Keratinocyte (primary cell): ENCODE data around the gene CHST8. TPM values are rescaled to one million over a fixed set of nuclear protein-coding genes. Genes with fewer than 3 reads are reported as not detected.

ENCODE experiments used
- DNase-seq: peaks from one replicate; pipeline ENCODE4 v3.0.0-alpha.2; 2011; ENCODE audit warnings: low read depth, missing footprints, low spot score
- FAIRE-seq: peaks from 2 replicates; lab custom pipeline; 2011; peaks lifted over from hg19 to GRCh38; lab: Jason Lieb, UNC
- H2AFZ ChIP-seq: 2 replicates; pipeline ENCODE4 v1.6.0; 2012; ENCODE audit warnings: low read length, control low read depth, inconsistent platforms; ENCODE audit not compliant: control insufficient read depth
- H3K27ac ChIP-seq: 2 replicates; pipeline ENCODE4 v1.5.1; 2011; ENCODE audit warnings: low read length; ENCODE audit not compliant: control insufficient read depth, insufficient read depth
- H3K27me3 ChIP-seq: 3 replicates; pipeline ENCODE4 v1.6.0; 2011; ENCODE audit warnings: low read length; ENCODE audit not compliant: control insufficient read depth, insufficient read depth; ENCODE audit errors: extremely low read depth
- H3K36me3 ChIP-seq, 2 experiments: 2 replicates in 1 of 2; 3 replicates in 1 of 2; pipeline ENCODE4 v1.5.1; 2011; ENCODE audit warnings: low read length in 2 of 2, mild to moderate bottlenecking in 1 of 2; ENCODE audit not compliant: control insufficient read depth in 2 of 2, insufficient read depth in 2 of 2; ENCODE audit errors: extremely low read depth in 1 of 2
- H3K4me1 ChIP-seq: 3 replicates; pipeline ENCODE4 v1.5.1; 2011; ENCODE audit warnings: low read length; ENCODE audit not compliant: control insufficient read depth, insufficient read depth; ENCODE audit errors: extremely low read depth
- H3K4me2 ChIP-seq: 3 replicates; pipeline ENCODE4 v1.6.0; 2011; ENCODE audit warnings: low read depth, low read length; ENCODE audit not compliant: control insufficient read depth, insufficient read depth; ENCODE audit errors: extremely low read depth
- H3K4me3 ChIP-seq, 3 experiments: fragments of 200-600 bp in 1 of 3; sonication (generic) in 1 of 3; 2 replicates in 2 of 3; 3 replicates in 1 of 3; pipeline ENCODE4 v1.5.1; 2011 to 2016; ENCODE audit warnings: low read length in 3 of 3, mild to moderate bottlenecking in 3 of 3, control low read depth in 2 of 3, inconsistent platforms in 1 of 3, low read depth in 1 of 3, mixed read lengths in 1 of 3, mixed run types in 1 of 3, moderate library complexity in 1 of 3; ENCODE audit not compliant: control insufficient read depth in 2 of 3, insufficient read depth in 2 of 3; ENCODE audit errors: extremely low read depth in 1 of 3
- H3K79me2 ChIP-seq: 2 replicates; pipeline ENCODE4 v1.6.0; 2012; ENCODE audit warnings: low read length; ENCODE audit not compliant: control insufficient read depth, insufficient read depth
- H3K9ac ChIP-seq: 3 replicates; pipeline ENCODE4 v1.6.0; 2011; ENCODE audit warnings: low read length; ENCODE audit not compliant: control insufficient read depth, insufficient read depth; ENCODE audit errors: extremely low read depth
- H3K9me1 ChIP-seq: 3 replicates; pipeline ENCODE4 v1.6.0; 2011; ENCODE audit warnings: low read length; ENCODE audit not compliant: control insufficient read depth, insufficient read depth; ENCODE audit errors: extremely low read depth
- H3K9me3 ChIP-seq: 2 replicates; pipeline ENCODE4 v1.5.1; 2012; ENCODE audit warnings: low read depth, low read length; ENCODE audit not compliant: control insufficient read depth
- H4K20me1 ChIP-seq: 3 replicates; pipeline ENCODE4 v1.6.0; 2011; ENCODE audit warnings: low read length; ENCODE audit not compliant: control insufficient read depth, insufficient read depth; ENCODE audit errors: extremely low read depth
- EZH2 ChIP-seq: IDR thresholded peaks from one replicate; pipeline ENCODE4 v1.6.1; 2012; ENCODE audit warnings: inconsistent platforms, mild to moderate bottlenecking, low read length, moderate library complexity
- dilution Hi-C: fragments of 300-500 bp; cut with MboI; formaldehyde crosslinking; loops from one replicate; pipeline ENCODE4 v1.7.0; 2020; ENCODE audit warnings: low sequenced_read_pairs; ENCODE audit not compliant: extremely low pct_ligation_motif_present
- polyA plus RNA-seq, 5 experiments: library from polyadenylated mRNA; depleted of rRNA in 3 of 5; stranded (reverse) in 3 of 5; stranded (forward) in 1 of 5; unstranded in 1 of 5; fragments of >200 nt; gene quantifications; 1 replicate in 1 of 5; 2 replicates in 3 of 5; 3 replicates in 1 of 5; pipeline versions ENCODE4 v1.2.1 to v1.2.3, GENCODE V29; 2011 to 2012; ENCODE audit warnings: missing spikeins in 2 of 5, low read depth in 1 of 5, low replicate concordance in 1 of 5
- TF ChIP-seq, protein P1 (sequence below), 3 experiments: IDR thresholded peaks in 1 of 3; conservative IDR thresholded peaks in 1 of 3; optimal IDR thresholded peaks in 1 of 3; 2 replicates in 2 of 3; 3 replicates in 1 of 3; pipeline versions ENCODE3 to v1.5.1; 2011; ENCODE audit warnings: low read length in 3 of 3, mild to moderate bottlenecking in 3 of 3, moderate library complexity in 2 of 3, control low read depth in 1 of 3, inconsistent platforms in 1 of 3; ENCODE audit not compliant: insufficient read depth in 2 of 3; ENCODE audit errors: extremely low read depth in 1 of 3

CHST8 gene
- polyA plus RNA-seq, 1 donor (not counting 4 experiments of a cell fraction or from before 2014, with no cell fraction given): not detected

DNA sequence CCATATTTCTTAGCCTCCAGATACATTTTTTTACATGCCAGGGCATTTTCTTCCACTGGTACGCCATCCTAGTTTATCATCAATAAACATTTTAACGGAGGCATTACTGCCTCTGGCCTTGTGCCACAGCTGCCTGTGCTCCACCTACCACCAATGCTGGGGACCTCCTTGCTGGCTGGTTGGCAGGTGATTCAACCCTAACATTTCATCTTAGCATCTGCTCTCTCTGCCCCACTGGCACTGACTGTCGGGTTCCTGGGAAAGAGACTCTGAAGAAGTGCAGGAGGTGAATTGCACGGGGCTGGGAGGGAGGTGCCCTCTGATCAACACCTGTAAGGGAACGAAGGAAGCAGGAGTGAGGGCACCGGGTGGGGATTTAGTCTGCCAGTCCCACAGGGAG, 123.5 kb downstream of the CHST8 start:
- Histone ChIP-seq H3K27ac (no peak overlapping the region), H2AFZ (no peak overlapping the region), H3K4me3 (no peak overlapping the region), H4K20me1 (no peaks in the 10 kb centered on the region), H3K36me3 (no peaks in the 10 kb centered on the region), H3K9me3 (no peaks in the 10 kb centered on the region), H3K4me2 (no peak overlapping the region), H3K9me1 (no peaks in the 10 kb centered on the region), H3K9ac (no peak overlapping the region), H3K4me1 (no peaks in the 10 kb centered on the region), H3K79me2 (no peaks in the 10 kb centered on the region), H3K27me3 (no peaks in the 10 kb centered on the region)
- no peak for DNase-seq
- no peak for TF ChIP-seq EZH2
- TF ChIP-seq, protein P1, sequence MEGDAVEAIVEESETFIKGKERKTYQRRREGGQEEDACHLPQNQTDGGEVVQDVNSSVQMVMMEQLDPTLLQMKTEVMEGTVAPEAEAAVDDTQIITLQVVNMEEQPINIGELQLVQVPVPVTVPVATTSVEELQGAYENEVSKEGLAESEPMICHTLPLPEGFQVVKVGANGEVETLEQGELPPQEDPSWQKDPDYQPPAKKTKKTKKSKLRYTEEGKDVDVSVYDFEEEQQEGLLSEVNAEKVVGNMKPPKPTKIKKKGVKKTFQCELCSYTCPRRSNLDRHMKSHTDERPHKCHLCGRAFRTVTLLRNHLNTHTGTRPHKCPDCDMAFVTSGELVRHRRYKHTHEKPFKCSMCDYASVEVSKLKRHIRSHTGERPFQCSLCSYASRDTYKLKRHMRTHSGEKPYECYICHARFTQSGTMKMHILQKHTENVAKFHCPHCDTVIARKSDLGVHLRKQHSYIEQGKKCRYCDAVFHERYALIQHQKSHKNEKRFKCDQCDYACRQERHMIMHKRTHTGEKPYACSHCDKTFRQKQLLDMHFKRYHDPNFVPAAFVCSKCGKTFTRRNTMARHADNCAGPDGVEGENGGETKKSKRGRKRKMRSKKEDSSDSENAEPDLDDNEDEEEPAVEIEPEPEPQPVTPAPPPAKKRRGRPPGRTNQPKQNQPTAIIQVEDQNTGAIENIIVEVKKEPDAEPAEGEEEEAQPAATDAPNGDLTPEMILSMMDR (optimal IDR thresholded peaks at IDR 0.05 in 1 of 3, IDR thresholded peaks at IDR 0.05 in 1 of 3, conservative IDR thresholded peaks at IDR 0.05 in 1 of 3; ENCODE audit: extremely low read depth in 1 of 3, insufficient read depth in 2 of 3, low read length in 3 of 3): no peak
- dilution Hi-C loops: no loop called here
- FAIRE-seq: no peak

DNA sequence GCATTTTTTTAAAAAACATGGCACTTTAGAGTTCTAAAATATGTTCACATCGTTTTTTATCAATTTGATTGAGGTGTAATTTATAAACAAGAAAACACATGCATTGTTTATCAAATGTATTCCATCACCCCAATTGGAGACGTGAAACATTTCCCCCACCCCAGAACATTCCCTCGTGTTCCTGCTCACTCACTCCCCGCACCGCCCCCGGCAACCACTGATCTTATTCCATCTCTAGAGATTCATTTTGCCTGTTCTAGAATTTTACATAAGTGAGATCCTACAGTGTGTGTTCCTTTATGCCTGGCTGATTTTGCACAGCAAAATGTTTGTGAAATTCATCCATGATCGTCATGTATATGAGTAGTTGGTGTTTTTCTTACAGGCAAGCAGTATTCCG, 124.4 kb downstream of the CHST8 start:
- no peak for FAIRE-seq
- TF ChIP-seq EZH2: no peak
- TF ChIP-seq, protein P1 (optimal IDR thresholded peaks at IDR 0.05 in 1 of 3, IDR thresholded peaks at IDR 0.05 in 1 of 3, conservative IDR thresholded peaks at IDR 0.05 in 1 of 3; ENCODE audit: extremely low read depth in 1 of 3, insufficient read depth in 2 of 3, low read length in 3 of 3): no peak
- Histone ChIP-seq H3K36me3 (no peaks in the 10 kb centered on the region), H3K9me3 (no peaks in the 10 kb centered on the region), H3K9ac (no peak overlapping the region), H3K4me2 (no peak overlapping the region), H3K9me1 (no peaks in the 10 kb centered on the region), H3K4me3 (no peak overlapping the region), H2AFZ (no peak overlapping the region), H3K79me2 (no peaks in the 10 kb centered on the region), H3K27ac (no peak overlapping the region), H3K4me1 (no peaks in the 10 kb centered on the region), H4K20me1 (no peaks in the 10 kb centered on the region), H3K27me3 (no peaks in the 10 kb centered on the region)
- no peak for DNase-seq
- dilution Hi-C loops: no loop called here
